Measurements from ENCODE around the gene MPZL1.

The MPZL1 gene

GRCh38 chr1:167693425-167694045, 28.2 kb upstream of the MPZL1 start:
- CTCF ChIA-PET, result interaction anchor here (0.6 kb wide), 1 partner anchor 42 kb away, joined by 3 read pairs; no protein-coding TSS in a partner anchor
- POLR2A ChIA-PET (ENCODE audit: low non-redundant PET), result no interaction called here
- TF ChIP-seq, protein P1, sequence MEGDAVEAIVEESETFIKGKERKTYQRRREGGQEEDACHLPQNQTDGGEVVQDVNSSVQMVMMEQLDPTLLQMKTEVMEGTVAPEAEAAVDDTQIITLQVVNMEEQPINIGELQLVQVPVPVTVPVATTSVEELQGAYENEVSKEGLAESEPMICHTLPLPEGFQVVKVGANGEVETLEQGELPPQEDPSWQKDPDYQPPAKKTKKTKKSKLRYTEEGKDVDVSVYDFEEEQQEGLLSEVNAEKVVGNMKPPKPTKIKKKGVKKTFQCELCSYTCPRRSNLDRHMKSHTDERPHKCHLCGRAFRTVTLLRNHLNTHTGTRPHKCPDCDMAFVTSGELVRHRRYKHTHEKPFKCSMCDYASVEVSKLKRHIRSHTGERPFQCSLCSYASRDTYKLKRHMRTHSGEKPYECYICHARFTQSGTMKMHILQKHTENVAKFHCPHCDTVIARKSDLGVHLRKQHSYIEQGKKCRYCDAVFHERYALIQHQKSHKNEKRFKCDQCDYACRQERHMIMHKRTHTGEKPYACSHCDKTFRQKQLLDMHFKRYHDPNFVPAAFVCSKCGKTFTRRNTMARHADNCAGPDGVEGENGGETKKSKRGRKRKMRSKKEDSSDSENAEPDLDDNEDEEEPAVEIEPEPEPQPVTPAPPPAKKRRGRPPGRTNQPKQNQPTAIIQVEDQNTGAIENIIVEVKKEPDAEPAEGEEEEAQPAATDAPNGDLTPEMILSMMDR (conservative IDR thresholded peaks at IDR 0.05; ENCODE audit: low read depth), result no peak
- H3K27ac ChIP-seq, result no peak overlapping the region
- DNase-seq (ENCODE audit: low spot score), result no peak

DNA sequence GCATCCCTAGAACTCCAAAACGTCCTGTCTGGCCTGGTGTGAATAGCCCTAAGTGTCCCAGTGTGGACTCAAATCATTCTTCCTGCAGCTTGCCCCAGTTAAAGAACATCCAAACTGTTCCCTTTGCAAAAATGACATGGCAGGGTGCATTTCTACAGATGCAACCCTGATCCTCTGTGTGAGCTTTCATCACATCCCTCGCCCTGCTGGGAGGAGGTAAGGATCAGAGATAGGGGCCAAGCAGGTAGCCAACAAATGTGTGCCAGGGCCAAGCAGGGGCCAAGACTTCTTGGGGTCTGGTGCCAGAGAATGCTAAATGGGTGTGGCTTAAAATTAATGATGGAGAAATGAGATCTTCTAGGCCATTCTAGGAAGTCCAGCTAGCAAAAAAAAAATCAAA, 27.1 kb upstream of the MPZL1 start:
- no peak overlapping the region for H3K27ac ChIP-seq
- CTCF ChIA-PET, result no interaction called here
- DNase-seq (ENCODE audit: low spot score), result no peak
- TF ChIP-seq, protein P1 (conservative IDR thresholded peaks at IDR 0.05; ENCODE audit: low read depth), result no peak
- POLR2A ChIA-PET (ENCODE audit: low non-redundant PET), result no interaction called here

- POLR2A ChIA-PET (ENCODE audit: low non-redundant PET), result no interaction called here
- TF ChIP-seq, protein P1 (conservative IDR thresholded peaks at IDR 0.05; ENCODE audit: low read depth), result no peak
- DNase-seq (ENCODE audit: low spot score), result no peak
- CTCF ChIA-PET, result no interaction called here
- H3K27ac ChIP-seq, result no peak overlapping the region
Observed at GRCh38 chr1:167695147-167695546, 26.6 kb upstream of the MPZL1 start.

DNA sequence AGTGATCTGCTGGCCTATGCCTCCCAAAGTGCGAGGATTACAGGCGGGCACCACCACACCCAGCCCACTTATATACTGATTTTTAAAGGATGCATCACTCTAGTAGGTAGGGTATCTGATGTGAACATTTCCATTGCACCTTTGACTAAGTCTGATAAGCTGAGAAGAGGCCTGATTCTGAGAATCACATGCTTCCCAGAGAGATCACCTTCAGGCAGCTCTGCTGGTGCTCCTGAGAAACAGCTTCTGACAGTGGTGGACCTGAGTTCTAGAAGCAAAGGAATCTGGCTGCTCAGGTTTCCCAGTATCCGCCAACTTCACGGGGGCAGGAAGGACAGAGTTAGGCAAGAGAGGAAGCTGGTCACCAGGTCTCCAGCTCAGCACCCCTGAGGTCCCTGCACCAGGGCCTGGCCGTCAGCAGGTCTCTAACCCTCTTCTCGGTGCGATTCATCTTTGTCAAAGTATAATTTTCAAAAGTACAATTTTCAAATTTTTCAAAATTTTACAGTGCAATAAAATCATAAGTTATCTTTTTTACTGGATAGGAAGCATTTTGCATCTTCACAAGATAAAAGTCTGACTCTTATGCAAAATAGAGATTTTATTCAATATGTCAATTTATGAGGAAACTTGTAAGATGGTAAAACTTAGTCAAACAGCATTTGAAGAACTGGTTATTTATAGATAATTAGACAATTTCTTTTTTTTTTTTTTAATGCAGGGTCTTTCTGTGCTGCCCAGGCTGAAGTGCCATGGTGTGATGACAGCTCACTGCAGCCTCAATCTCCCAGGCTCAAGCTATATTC, 25.8 kb upstream of the MPZL1 start:
- no peak for DNase-seq (ENCODE audit: low spot score)
- CTCF ChIA-PET, result no interaction called here
- TF ChIP-seq, protein P1 (conservative IDR thresholded peaks at IDR 0.05; ENCODE audit: low read depth), result no peak

DNA sequence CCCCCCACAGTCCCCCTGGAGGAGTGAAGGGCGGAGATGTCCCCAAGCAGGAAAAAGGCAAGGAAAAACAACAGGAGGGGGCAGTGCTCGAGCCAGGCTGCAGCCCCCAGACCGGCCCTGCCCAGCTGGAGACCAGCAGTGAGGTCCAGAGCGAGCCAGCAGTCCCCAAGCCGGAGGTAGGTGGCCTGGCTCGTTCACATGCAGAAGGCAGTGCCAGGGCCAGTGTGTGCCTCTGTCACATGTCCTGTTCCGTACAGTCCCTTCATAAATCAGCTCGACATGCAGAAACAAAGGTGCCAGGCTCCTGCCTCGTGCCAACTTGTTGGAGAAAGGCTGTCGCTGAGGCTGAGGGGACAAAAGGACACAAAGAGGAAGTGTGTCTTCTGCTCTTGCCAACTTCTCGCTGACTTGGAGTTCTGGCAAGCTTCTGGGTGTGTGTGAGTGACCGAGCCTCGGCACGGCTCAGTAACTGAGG, 24.1 kb upstream of the MPZL1 start:
- CTCF ChIA-PET, result interaction anchor here (1.8 kb wide), 1 partner anchor 10 kb away, joined by 12 read pairs; no protein-coding TSS in a partner anchor
- POLR2A ChIA-PET (ENCODE audit: low non-redundant PET), result no interaction called here
- no peak overlapping the region for H3K27ac ChIP-seq
- TF ChIP-seq, protein P1 (conservative IDR thresholded peaks at IDR 0.05; ENCODE audit: low read depth), result no peak
- DNase-seq (ENCODE audit: low spot score), result no peak

More for the DNA sequence above, 25.8 kb upstream of the MPZL1 start:
- H3K27ac ChIP-seq, result no peak overlapping the region
- POLR2A ChIA-PET (ENCODE audit: low non-redundant PET), result no interaction called here

DNA sequence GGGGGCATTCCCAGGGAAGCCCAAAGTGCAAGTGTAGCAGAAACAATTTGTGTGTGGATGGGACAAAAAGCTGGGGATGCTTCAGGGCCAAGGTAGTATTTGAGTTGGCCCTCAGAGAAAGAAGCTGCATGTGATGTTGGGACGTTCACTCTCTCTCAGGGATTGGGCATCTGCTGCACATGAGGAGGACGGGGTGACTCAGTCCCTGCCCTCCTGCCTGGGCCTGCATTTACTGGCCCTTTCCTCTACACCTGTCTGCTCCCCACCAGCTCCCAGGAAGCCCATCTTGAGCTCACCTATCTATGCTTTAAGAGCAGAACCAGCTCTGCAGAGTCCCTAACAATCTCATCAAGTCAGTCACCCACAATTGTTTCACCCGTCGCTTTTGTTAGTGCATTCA, 23.5 kb upstream of the MPZL1 start:
- POLR2A ChIA-PET (ENCODE audit: low non-redundant PET), result no interaction called here
- TF ChIP-seq, protein P1 (conservative IDR thresholded peaks at IDR 0.05; ENCODE audit: low read depth), result no peak
- H3K27ac ChIP-seq, result no peak overlapping the region
- CTCF ChIA-PET, result interaction anchor here (1.8 kb wide), 1 partner anchor 10 kb away, joined by 12 read pairs; no protein-coding TSS in a partner anchor
- no peak for DNase-seq (ENCODE audit: low spot score)

Data from RWPE1 (cell line).